K562 (cell line): ENCODE measurements around the gene SLC27A2. TPM values are rescaled to one million over a fixed set of nuclear protein-coding genes. Genes with fewer than 3 reads are reported as not detected.

Source experiments
- ATAC-seq: fragments of 200-7000 bp; cut with Tn5 transposase; 3 replicates; pipeline ENCODE4 v1.9.1; 2020; ENCODE audit warnings: moderate library complexity
- BruUV-seq: library from RNA; stranded (reverse); fragments of 400-500 nt; replicated peaks from 2 replicates; lab custom pipeline; 2021; lab: Mats Ljungman, UMichigan
- CTCF ChIA-PET: fragments of 300-600 bp; formaldehyde crosslinking; extraction: SDS; loops from one replicate; lab custom pipeline; 2021; ENCODE audit warnings: low intra/inter-chr PET ratio; lab: Yijun Ruan, JAX
- POLR2A ChIA-PET: fragments of 300-600, 350-650 bp; sonication (Branson Sonifier 250); formaldehyde crosslinking; extraction: SDS; loops from one replicate; lab custom pipeline; 2021; ENCODE audit warnings: antibody characterized with exemption, inconsistent platforms; lab: Yijun Ruan, JAX
- DNase-seq, 4 experiments: peaks; one replicate each; pipeline versions ENCODE4 v3.0.0 to v3.0.0-alpha.2; 2011 to 2018; ENCODE audit warnings: low spot score in 3 of 4, mixed read lengths in 3 of 4; ENCODE audit errors: extremely low read depth in 1 of 4
- FAIRE-seq: peaks from 2 replicates; lab custom pipeline; 2011; peaks lifted over from hg19 to GRCh38; lab: Jason Lieb, UNC
- H2AFZ ChIP-seq: 2 replicates; pipeline ENCODE4 v1.6.0; 2011; ENCODE audit warnings: low read depth, low read length, control low read depth, inconsistent platforms
- H3K27ac ChIP-seq: fragments of 200-600 bp; 3 replicates; pipeline ENCODE4 v1.8.0; 2011; ENCODE audit warnings: low read depth, mild to moderate bottlenecking, control low read depth, inconsistent platforms, low read length, moderate library complexity, mixed read lengths; ENCODE audit errors: extremely low read depth
- H3K27me3 ChIP-seq, 2 experiments: fragments of 300-600 bp in 1 of 2; 2 replicates in 1 of 2; 3 replicates in 1 of 2; pipeline versions ENCODE4 v1.6.0 to v1.8.0; 2011; ENCODE audit warnings: inconsistent platforms in 2 of 2, low read length in 2 of 2, mild to moderate bottlenecking in 1 of 2, mixed read lengths in 1 of 2, moderate library complexity in 1 of 2; ENCODE audit not compliant: control insufficient read depth in 2 of 2, insufficient read depth in 2 of 2
- H3K36me3 ChIP-seq: fragments of 300-600 bp; 3 replicates; pipeline ENCODE4 v1.8.0; 2011; ENCODE audit warnings: mild to moderate bottlenecking, low read length, inconsistent platforms; ENCODE audit not compliant: control insufficient read depth, insufficient read depth
- H3K4me1 ChIP-seq, 2 experiments: fragments of 200-600 bp in 1 of 2; replicated peaks in 1 of 2; 2 replicates in 1 of 2; 3 replicates in 1 of 2; pipeline versions ENCODE4 v1.5.1 to v1.8.0; 2011; ENCODE audit warnings: inconsistent platforms in 2 of 2, low read length in 2 of 2, mild to moderate bottlenecking in 1 of 2, mixed read lengths in 1 of 2, moderate library complexity in 1 of 2; ENCODE audit not compliant: control insufficient read depth in 2 of 2, insufficient read depth in 2 of 2
- H3K4me2 ChIP-seq: 2 replicates; pipeline ENCODE4 v1.6.1; 2011; ENCODE audit warnings: low read length, control low read depth, inconsistent platforms, mixed read lengths; ENCODE audit not compliant: insufficient read depth
- H3K4me3 ChIP-seq: fragments of 200-600 bp; sonication (generic), shearing (Covaris generic); 2 replicates; pipeline ENCODE4 v1.5.1; 2016; ENCODE audit warnings: control low read depth, inconsistent platforms
- H3K79me2 ChIP-seq: fragments of 200-600 bp; 3 replicates; pipeline ENCODE4 v1.8.0; 2011; ENCODE audit warnings: low read length, inconsistent platforms; ENCODE audit not compliant: control insufficient read depth, insufficient read depth
- H3K9ac ChIP-seq, 2 experiments: 2 replicates each; pipeline versions ENCODE4 v1.6.0 to v1.6.1; 2011; ENCODE audit warnings: low read depth in 2 of 2, low read length in 2 of 2, control low read depth in 1 of 2, inconsistent platforms in 1 of 2, mild to moderate bottlenecking in 1 of 2, mixed read lengths in 1 of 2; ENCODE audit not compliant: insufficient read depth in 1 of 2
- H3K9me1 ChIP-seq: one replicate; pipeline ENCODE4 v1.6.0; 2011; ENCODE audit warnings: inconsistent platforms, mild to moderate bottlenecking, low read length, moderate library complexity; ENCODE audit not compliant: control insufficient read depth, insufficient read depth
- H3K9me3 ChIP-seq: replicated peaks from 2 replicates; pipeline ENCODE4 v1.5.1; 2011; ENCODE audit warnings: low read depth, low read length, inconsistent platforms; ENCODE audit not compliant: control insufficient read depth, insufficient read depth
- H4K20me1 ChIP-seq: replicated peaks from 2 replicates; pipeline ENCODE4 v1.6.1; 2011; ENCODE audit warnings: low read length, inconsistent platforms, mixed read lengths; ENCODE audit not compliant: control insufficient read depth, insufficient read depth
- SPI1 ChIP-seq: IDR thresholded peaks from 2 replicates; pipeline ENCODE4 v1.6.1; 2011; ENCODE audit warnings: low read depth, low read length, control low read depth, borderline replicate concordance
- ZMIZ1 ChIP-seq, 2 experiments: fragments of 150-350 bp in 1 of 2; IDR thresholded peaks; 2 replicates each; pipeline ENCODE4 v1.6.1; 2012 to 2016; ENCODE audit warnings: low read depth in 2 of 2, low read length in 2 of 2, mild to moderate bottlenecking in 1 of 2, moderate library complexity in 1 of 2
- WGBS: fragments of 100-300 bp; shearing (Covaris generic); methylation state at CpG from one replicate; pipeline ENCODE4 v1.1.6; 2016; ENCODE audit warnings: low coverage, mixed read lengths; ENCODE audit not compliant: insufficient coverage; ENCODE audit errors: missing lambda C conversion rate; 5-methylcytosine and 5-hydroxymethylcytosine counted together
- in situ Hi-C: fragments of 300-500 bp; cut with MboI; formaldehyde crosslinking; loops from 4 replicates; pipeline ENCODE4 v1.15.0; 2018; ENCODE audit warnings: inconsistent platforms, mixed read lengths
- intact Hi-C: fragments of 100-400 bp; cut with micrococcal nuclease; formaldehyde crosslinking; loops from 2 replicates; pipeline ENCODE4 v1.14.2; 2022
- polyA plus RNA-seq, 8 experiments: library from polyadenylated mRNA; depleted of rRNA in 4 of 8; stranded (reverse) in 5 of 8; unstranded in 3 of 8; fragments of >200 nt; fragmentation: Nextera tagmentation in 2 of 8; fragmentation: Illumina TruSeq in 1 of 8; extraction: Ambion mirVana in 2 of 8; extraction: Trizol in 1 of 8; gene quantifications; 2 replicates each; pipeline versions ENCODE4 v1.2.1 to v1.2.3, GENCODE V29; 2011 to 2014; ENCODE audit warnings: inconsistent platforms in 1 of 8, missing spikeins in 1 of 8
- total RNA-seq, 7 experiments: library from RNA; depleted of rRNA in 6 of 7; stranded (reverse); fragments of >200 nt in 6 of 7; fragmentation: Illumina TruSeq in 2 of 7; extraction: Trizol in 2 of 7; gene quantifications; 2 replicates each; pipeline versions ENCODE4 v1.2.1 to v1.2.3, GENCODE V29; 2011 to 2021; ENCODE audit warnings: low replicate concordance in 1 of 7

SLC27A2 gene
- total and polyA plus RNA-seq, 9 of the 15 experiments (the other 6 are each of a cell fraction or from before 2014, with no cell fraction given): 4.9 to 38.0 (median 22.7) TPM

- Histone ChIP-seq H3K27me3 (no peaks in the 10 kb centered on the region), H3K79me2 (no peaks in the 10 kb centered on the region), H4K20me1 (no peaks in the 10 kb centered on the region), H3K9ac (no peak overlapping the region), H3K9me3 (no peaks in the 10 kb centered on the region), H3K9me1 (no peaks in the 10 kb centered on the region), H3K4me2 (no peak overlapping the region), H3K27ac (no peak overlapping the region), H3K4me3 (no peak overlapping the region), H3K4me1 (peaks cover 0 to 18% of the 10 kb centered on the region in 2 experiments; a peak in 2 of 5 replicates), H2AFZ (no peak overlapping the region), H3K36me3 (peaks cover 24% of the 10 kb centered on the region; the same call in 2 of the 3 replicates)
- TF ChIP-seq ZMIZ1 (IDR thresholded peaks at IDR 0.05; ENCODE audit: low read depth in 2 of 2, low read length in 2 of 2): no peak
- peak; percentile 63; the same call in 1 of the 2 replicates for TF ChIP-seq SPI1
- no TSS peak for BruUV-seq
- ChIA-PET CTCF (no interaction called here), POLR2A (interaction anchor here (0.8 to 1.5 kb wide), 3 partner anchors 9 to 43 kb away, joined by 3 to 6 read pairs (median 3); no protein-coding TSS in a partner anchor)
- DNase-seq: no peak
- FAIRE-seq: no peak
- in situ Hi-C loops: no loop called here
- no peak for ATAC-seq
- intact Hi-C loops: loop anchor here (5.0 kb wide), 1 partner anchor 600 kb away; no protein-coding TSS in a partner anchor
- 82% methylated on average over 2 of the region's 2 CpGs for WGBS
Measured at GRCh38 chr15:50232791-50233190, 50.8 kb downstream of the SLC27A2 start.
